Ishikawa (cell line): ENCODE measurements around the gene GLI3.
A peak's percentile ranks its signal among the peaks of the same experiment; 100 is the strongest.

Experiments
- CEBPB ChIP-seq: IDR thresholded peaks from 2 replicates; pipeline ENCODE4 v1.6.1; 2012
- CREB1 ChIP-seq: IDR thresholded peaks from 2 replicates; pipeline ENCODE4 v1.6.1; 2012; ENCODE audit warnings: low read depth
- EGR1 ChIP-seq: IDR thresholded peaks from 2 replicates; pipeline ENCODE4 v1.6.1; 2012
- EP300 ChIP-seq: IDR thresholded peaks from 2 replicates; pipeline ENCODE4 v1.6.1; 2012; ENCODE audit warnings: borderline replicate concordance
- FOXM1 ChIP-seq: IDR thresholded peaks from 2 replicates; pipeline ENCODE4 v1.6.1; 2012; ENCODE audit warnings: low read depth, borderline replicate concordance
- NFIC ChIP-seq: IDR thresholded peaks from 2 replicates; pipeline ENCODE4 v1.6.1; 2012
- RAD21 ChIP-seq: IDR thresholded peaks from 2 replicates; pipeline ENCODE4 v1.6.1; 2012; ENCODE audit warnings: low read depth
- TAF1 ChIP-seq: IDR thresholded peaks from 2 replicates; pipeline ENCODE4 v1.6.1; 2012; ENCODE audit warnings: low read depth, mild to moderate bottlenecking
- TCF12 ChIP-seq: IDR thresholded peaks from 2 replicates; pipeline ENCODE4 v1.6.1; 2012; ENCODE audit warnings: low read depth
- TEAD4 ChIP-seq: IDR thresholded peaks from 2 replicates; pipeline ENCODE4 v1.6.1; 2012
- YY1 ChIP-seq: IDR thresholded peaks from 2 replicates; pipeline ENCODE4 v1.6.1; 2012; ENCODE audit warnings: low read depth
- ZBTB7A ChIP-seq: IDR thresholded peaks from 2 replicates; pipeline ENCODE4 v1.6.1; 2012; ENCODE audit warnings: low read depth
- TF ChIP-seq, protein P1 (sequence below): IDR thresholded peaks from 2 replicates; pipeline ENCODE4 v1.6.1; 2012; ENCODE audit warnings: low read depth, mild to moderate bottlenecking
- TF ChIP-seq, protein P2 (sequence below): IDR thresholded peaks from 2 replicates; pipeline ENCODE4 v1.6.1; 2012
- TF ChIP-seq, protein P3 (sequence below): IDR thresholded peaks from 2 replicates; pipeline ENCODE4 v1.6.1; 2012

GLI3 gene

DNA sequence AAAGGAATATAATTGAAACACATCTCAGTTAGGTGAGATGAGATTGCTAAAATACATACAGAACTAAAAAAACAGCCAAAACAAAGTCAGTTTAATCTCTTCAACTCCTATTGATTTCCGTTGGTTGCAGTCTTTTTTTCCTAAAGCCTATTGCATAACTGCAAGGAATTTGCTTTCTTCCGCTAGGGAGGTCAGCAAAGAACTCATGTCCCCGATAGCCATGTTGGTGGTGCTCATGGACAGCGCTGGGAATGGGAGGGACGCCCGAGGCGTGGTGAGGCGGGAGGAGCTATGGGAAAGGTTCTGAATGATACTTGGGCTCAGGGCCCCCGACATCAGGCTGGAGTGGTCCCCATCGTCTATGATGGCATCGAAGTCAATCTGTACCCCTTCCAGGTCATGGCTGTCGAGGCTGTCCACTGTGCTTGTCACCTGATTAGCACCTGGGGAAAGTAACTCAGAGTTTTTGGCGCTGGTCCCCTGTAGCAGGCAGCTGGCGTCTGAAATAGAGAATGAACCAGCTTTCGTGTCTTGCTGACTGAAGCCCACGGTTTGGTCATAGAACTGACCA is 272.7 kb downstream of the GLI3 start:
- TF ChIP-seq EP300, result no peak
- no peak for TF ChIP-seq NFIC
- TF ChIP-seq CEBPB, result no peak
- TF ChIP-seq TAF1, result no peak
- TF ChIP-seq FOXM1, result no peak
- TF ChIP-seq, protein P1, sequence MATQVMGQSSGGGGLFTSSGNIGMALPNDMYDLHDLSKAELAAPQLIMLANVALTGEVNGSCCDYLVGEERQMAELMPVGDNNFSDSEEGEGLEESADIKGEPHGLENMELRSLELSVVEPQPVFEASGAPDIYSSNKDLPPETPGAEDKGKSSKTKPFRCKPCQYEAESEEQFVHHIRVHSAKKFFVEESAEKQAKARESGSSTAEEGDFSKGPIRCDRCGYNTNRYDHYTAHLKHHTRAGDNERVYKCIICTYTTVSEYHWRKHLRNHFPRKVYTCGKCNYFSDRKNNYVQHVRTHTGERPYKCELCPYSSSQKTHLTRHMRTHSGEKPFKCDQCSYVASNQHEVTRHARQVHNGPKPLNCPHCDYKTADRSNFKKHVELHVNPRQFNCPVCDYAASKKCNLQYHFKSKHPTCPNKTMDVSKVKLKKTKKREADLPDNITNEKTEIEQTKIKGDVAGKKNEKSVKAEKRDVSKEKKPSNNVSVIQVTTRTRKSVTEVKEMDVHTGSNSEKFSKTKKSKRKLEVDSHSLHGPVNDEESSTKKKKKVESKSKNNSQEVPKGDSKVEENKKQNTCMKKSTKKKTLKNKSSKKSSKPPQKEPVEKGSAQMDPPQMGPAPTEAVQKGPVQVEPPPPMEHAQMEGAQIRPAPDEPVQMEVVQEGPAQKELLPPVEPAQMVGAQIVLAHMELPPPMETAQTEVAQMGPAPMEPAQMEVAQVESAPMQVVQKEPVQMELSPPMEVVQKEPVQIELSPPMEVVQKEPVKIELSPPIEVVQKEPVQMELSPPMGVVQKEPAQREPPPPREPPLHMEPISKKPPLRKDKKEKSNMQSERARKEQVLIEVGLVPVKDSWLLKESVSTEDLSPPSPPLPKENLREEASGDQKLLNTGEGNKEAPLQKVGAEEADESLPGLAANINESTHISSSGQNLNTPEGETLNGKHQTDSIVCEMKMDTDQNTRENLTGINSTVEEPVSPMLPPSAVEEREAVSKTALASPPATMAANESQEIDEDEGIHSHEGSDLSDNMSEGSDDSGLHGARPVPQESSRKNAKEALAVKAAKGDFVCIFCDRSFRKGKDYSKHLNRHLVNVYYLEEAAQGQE, result no peak
- TF ChIP-seq YY1, result no peak
- no peak for TF ChIP-seq ZBTB7A

DNA sequence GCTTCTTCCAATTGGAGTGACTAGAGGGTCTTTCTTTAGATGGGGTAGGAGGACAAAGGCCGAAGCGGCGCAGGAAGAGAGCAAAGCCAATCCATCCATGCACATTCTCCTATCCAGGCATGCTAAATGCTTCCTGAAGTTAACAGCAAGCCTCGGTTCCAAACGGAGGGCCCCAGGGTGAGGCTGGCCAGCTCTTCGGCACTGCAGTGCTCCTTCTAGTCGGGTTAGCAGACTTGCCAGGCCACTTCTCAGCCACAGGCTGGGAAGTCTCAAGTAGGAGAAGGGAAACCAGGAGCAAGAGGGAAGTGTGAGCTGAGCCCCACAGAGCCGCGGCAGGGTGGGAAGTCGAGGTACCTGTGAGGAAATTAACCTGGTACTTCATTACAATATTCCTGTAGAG is 280.3 kb downstream of the GLI3 start:
- TF ChIP-seq TAF1 (no peak), TEAD4 (no peak), FOXM1 (no peak), ZBTB7A (no peak), YY1 (no peak), RAD21 (no peak), CREB1 (no peak), NFIC (no peak), CEBPB (no peak), TCF12 (no peak), EGR1 (no peak), EP300 (no peak)
- TF ChIP-seq, protein P2, sequence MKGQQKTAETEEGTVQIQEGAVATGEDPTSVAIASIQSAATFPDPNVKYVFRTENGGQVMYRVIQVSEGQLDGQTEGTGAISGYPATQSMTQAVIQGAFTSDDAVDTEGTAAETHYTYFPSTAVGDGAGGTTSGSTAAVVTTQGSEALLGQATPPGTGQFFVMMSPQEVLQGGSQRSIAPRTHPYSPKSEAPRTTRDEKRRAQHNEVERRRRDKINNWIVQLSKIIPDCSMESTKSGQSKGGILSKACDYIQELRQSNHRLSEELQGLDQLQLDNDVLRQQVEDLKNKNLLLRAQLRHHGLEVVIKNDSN, result no peak
- TF ChIP-seq, protein P1, result no peak
- TF ChIP-seq, protein P3, sequence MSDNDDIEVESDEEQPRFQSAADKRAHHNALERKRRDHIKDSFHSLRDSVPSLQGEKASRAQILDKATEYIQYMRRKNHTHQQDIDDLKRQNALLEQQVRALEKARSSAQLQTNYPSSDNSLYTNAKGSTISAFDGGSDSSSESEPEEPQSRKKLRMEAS, result no peak

DNA sequence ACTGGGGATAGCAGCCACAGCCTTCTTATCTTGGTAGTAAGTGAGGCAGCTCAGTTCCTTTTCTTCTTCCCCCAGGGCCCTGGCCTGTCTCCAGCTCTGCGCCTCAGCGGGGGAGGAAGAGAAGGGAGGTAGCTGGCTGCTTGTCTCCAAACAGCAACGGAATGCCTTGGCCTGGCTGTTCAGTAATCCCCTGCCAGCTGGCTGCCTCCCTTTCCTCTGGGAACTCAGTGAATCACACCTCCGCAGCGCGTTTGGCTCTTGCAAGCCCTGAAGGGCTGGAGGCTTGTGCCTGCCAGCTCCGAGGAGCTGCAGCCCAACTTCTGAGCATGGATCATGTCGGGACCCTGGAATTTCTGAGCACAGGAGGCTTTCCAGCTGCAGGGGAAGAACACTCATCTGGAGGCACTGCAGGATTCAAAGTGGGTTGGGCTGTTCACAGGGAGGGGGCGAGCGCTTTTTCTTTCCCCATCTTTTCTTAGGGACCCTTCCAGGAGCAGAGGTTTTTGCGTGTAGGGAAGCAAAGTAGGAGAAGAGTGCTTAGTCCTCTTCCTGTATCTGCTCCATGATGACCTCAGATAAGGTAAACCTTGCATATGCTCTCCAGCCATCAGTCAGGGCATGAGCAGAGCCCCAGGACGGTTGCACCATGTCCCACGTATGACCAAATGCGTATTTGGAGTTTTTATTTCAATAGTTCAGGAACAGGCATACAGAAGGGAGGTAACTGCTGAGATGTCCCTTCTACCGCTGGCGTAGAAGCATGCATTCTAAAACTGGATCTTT is 280.9 kb downstream of the GLI3 start:
- TF ChIP-seq EP300 (no peak), EGR1 (peak; percentile 43; the same call in 1 of the 2 replicates), CEBPB (no peak), NFIC (peak; percentile 54), TCF12 (0 out of 2 replicates have a peak, but pooled peaks have one; percentile 19)

DNA sequence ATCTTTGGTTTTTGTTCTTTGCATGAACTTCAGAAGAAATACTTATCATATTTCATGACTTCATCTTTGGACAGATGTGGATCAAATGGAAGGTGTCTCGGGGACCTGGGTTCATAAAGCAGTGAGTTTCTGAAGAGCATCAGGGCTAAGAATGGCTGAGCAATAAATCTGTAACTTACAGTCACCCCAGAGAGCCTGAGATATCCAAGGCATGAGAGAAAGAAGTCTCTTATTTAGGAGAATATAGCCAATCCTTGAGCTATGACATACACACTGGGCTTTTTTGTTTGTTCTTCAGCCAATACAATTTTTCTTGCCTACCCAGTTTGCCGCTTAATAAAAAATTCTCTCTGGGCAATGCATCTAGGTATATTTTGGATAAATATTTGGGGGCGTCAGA is 281.6 kb downstream of the GLI3 start:
- TF ChIP-seq EGR1 (no peak), TCF12 (no peak), CREB1 (no peak), NFIC (no peak), FOXM1 (no peak)
- TF ChIP-seq, protein P1, result no peak

DNA sequence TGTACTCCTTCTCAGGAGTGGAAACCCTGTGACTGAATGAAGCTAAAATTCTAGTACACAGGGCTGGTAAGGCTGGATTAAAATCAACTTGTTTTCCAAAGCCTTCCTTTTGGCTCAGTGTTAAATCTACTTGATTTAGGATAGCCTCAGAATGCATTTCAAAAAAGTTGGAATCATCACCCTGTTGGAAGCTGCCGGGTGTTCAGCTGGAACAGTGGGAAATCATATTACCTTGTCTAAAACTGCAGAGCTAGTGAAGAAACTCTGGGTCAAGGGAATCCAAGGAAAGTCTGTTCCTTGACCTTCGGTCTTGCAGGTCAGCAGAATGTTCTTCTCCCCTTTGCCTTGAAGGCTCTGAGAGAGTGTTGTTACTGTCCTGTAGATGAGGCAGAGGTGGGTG is 282.0 kb downstream of the GLI3 start:
- TF ChIP-seq CREB1, result no peak
- TF ChIP-seq CEBPB, result no peak
- no peak for TF ChIP-seq RAD21
- TF ChIP-seq, protein P2, result no peak
- TF ChIP-seq NFIC, result no peak
- TF ChIP-seq, protein P3, result no peak
- TF ChIP-seq TEAD4, result no peak
- TF ChIP-seq YY1, result no peak
- TF ChIP-seq EP300, result no peak
- TF ChIP-seq, protein P1, result no peak
- no peak for TF ChIP-seq FOXM1
- no peak for TF ChIP-seq TCF12
- TF ChIP-seq TAF1, result no peak
- TF ChIP-seq ZBTB7A, result no peak
- TF ChIP-seq EGR1, result no peak
